SIG-M5 treated with dmso at 0.1 percent for 504 hours (cell line): ENCODE results near the gene TTLL7.
A peak's percentile ranks its signal among the peaks of the same experiment; 100 is the strongest.
"Not testable (repeated sequence)": the region's sequence is repeated elsewhere in the genome, so short reads cannot be mapped to it uniquely, and the experiment has no call there.

Source experiments
- DNase-seq: peaks from one replicate; lab custom pipeline; 2025; ENCODE audit not compliant: unreplicated experiment; lab: John Stamatoyannopoulos, UW

The TTLL7 gene

DNA sequence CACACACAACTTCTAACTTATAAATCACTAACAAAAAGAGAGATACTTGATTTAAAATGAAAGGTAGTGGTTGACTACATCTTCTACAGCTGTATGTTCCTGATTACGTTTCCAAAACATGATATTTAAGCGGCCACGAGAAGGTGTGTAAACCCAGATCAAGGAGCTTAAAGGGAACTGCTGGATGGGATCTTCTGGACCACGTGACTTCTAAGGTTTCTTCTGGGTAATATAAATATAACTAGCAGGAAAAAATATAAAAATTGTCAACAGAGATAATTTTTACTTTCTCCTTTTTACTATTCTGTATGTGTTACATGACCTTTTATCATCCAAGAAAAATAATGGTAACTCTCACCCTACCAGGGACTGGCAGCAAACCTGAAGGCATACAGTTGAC, 66.2 kb downstream of the TTLL7 start:
- no peak for DNase-seq

GRCh38 chr1:83932281-83932680, 66.7 kb downstream of the TTLL7 start:
- DNase-seq = no peak

GRCh38 chr1:83931658-83932253, 67.2 kb downstream of the TTLL7 start:
- peak; percentile 45 for DNase-seq

DNA sequence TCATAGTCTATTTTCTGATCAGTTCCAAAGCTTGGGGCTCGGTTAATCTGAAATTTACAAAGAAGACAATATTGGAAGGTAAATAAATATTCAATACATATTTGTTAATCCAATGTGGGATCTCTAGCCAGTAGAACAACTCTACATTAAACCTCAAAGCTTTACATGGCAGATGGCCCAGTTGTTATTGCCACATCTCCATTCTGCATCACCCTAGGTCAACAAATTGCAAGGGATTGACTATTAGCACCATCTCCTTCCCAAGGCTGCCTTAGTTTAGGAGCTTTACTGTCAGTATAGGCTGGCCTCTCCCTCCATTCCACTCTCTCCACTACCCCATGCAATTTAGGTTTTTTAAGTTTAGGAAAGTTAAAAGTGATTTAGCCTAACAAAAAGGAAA, 69.7 kb downstream of the TTLL7 start:
- no peak for DNase-seq

DNA sequence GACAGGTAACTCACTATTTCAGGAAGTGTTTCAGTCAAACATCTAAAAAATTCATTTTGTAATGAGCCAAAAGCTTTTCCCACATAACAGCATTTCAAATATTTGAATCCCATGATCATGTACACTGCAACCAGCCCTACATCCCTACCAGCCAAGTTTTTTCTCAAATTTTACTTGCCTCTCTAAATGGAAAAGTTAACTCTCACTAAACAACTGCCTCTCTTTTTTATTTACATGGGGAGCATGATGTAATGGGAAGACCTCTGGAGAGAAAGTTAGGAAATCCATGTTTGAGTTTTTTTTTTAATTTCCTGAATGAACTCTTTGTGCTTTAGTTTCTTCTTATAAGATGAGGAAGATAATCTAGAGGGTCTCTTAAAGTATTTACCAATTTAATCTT, 70.5 kb downstream of the TTLL7 start:
- DNase-seq = no peak

GRCh38 chr1:83927701-83928100, 71.2 kb downstream of the TTLL7 start:
- no peak for DNase-seq

- DNase-seq = no peak
Measured at GRCh38 chr1:83927061-83927460, 71.9 kb downstream of the TTLL7 start.

- DNase-seq = no peak
Measured at GRCh38 chr1:83923553-83923952, 75.4 kb downstream of the TTLL7 start.

DNA sequence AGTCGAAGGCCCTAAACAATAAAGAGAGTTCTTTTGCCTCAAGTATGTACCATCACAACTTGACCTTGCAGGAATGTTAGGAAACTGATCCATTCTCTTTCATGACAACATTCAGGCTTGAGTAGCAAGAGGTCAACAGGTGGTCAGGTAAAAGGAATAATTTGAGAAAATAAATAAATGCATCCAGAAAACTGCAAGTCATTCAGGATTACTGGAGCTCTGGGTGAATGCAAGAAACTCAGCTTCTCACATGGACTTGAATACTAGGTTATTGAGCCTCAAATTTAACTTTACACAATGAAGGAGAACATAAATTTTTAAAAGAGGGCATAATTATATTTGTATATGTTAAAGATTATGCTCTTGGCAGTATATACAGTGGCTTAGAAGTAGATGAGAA, 76.5 kb downstream of the TTLL7 start:
- DNase-seq = no peak

DNA sequence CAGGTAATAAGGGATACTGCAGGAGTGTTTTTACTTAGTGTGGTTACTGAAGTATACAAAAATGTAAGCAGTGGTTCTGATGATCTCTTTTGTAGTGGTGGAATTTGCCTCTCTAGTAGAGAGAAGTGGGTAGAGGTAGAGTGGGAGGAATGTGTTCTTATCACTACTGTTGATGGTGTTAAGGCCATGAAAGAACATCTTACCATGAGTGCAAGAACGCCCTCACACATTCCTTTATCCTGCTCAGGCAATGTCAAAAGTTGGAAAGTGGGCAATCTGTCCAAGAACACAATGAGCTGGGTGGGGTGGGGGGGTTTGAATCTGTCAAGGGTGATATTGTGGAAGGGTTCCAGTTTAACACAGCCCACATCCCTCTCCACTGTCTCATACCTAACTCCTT, 78.6 kb downstream of the TTLL7 start:
- no peak for DNase-seq

GRCh38 chr1:83919872-83920271, 79.1 kb downstream of the TTLL7 start:
- no peak for DNase-seq

DNA sequence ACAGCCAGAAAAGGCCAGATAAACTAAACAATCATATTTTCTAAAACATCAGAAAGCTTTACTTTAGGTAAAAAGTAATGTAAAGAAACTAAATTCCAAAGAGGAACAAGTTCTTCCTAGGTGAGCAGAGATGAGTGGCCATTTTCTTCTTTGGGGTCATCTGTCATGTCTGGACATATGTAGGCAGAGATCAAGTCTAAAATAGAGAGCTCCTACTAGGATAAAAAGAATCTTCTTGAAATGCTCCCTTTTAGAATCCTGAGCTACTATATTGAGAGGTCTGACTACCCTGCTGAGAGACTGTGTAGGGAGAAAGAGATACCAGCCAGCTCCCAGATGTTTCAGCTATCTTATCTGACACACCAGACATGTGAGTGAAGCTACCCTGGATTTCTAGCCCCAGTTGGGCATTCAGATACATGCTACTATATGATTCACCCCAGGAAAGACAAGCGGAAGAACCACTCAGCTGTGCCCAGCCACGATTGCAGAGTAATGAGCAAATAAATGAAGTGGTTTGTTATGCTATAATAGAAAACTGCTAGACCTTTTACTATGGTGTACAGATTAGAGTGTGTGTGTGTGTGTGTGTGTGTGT, 80.1 kb downstream of the TTLL7 start:
- DNase-seq = no peak

GRCh38 chr1:83917959-83918358, 81.0 kb downstream of the TTLL7 start:
- DNase-seq = no peak

GRCh38 chr1:83916094-83916493, 82.8 kb downstream of the TTLL7 start:
- not testable (repeated sequence) for DNase-seq

- DNase-seq = no peak
Measured at GRCh38 chr1:83912876-83913275, 86.1 kb downstream of the TTLL7 start.

- DNase-seq = no peak
Measured at GRCh38 chr1:83910461-83910860, 88.5 kb downstream of the TTLL7 start.

- DNase-seq = no peak
Measured at GRCh38 chr1:83909687-83910086, 89.2 kb downstream of the TTLL7 start.

- peak; percentile 1 for DNase-seq
Measured at GRCh38 chr1:83905315-83905907, 93.5 kb downstream of the TTLL7 start.

DNA sequence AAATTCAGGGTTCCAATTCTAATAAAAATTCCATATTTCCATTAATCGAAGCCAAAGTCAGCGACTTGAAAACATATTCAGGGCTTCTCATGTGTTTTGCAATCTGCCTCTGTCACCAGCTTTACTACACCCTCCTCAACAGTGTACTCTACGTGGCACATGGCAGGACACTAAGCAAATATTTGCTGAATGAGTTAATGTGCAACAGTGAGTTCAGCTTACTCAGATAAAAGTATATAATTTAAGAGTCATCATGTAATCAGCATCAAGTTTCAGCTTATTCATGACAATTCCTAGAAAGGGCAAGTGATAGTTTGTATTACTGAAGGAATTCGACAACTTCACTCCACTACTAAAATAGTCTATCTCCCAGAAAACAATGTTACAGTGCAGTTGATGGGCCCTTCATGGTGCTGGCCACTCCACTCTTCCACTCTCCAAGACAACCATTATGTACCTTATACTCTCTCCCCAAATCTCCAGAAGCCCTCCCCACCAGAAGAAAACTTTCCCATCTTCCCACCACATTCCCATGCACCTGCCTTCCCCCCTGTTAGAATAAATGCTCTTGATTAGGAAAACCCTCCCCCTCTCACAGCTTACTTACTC, 97.3 kb downstream of the TTLL7 start:
- DNase-seq = peak; percentile 3

- DNase-seq = no peak
Measured at GRCh38 chr1:83900524-83900923, 98.4 kb downstream of the TTLL7 start.

- no peak for DNase-seq
Measured at GRCh38 chr1:83897516-83897915, 101.4 kb downstream of the TTLL7 start.

GRCh38 chr1:83896299-83896698, 102.6 kb downstream of the TTLL7 start:
- no peak for DNase-seq
